OCI-LY3 (cell line): ENCODE measurements around the gene NUDT4.

Experiments used
- H2AFZ ChIP-seq: fragments of 200-600, 300-600 bp; shearing (Covaris generic); 2 replicates; pipeline ENCODE4 v1.6.0; 2014; ENCODE audit warnings: antibody characterized with exemption, low read depth, low read length
- H3K27ac ChIP-seq: fragments of 200-600, 300-600 bp; sonication (generic); 2 replicates; pipeline ENCODE4 v1.5.1; 2014; ENCODE audit warnings: mild to moderate bottlenecking, low read length, moderate library complexity, mixed read lengths
- H3K27me3 ChIP-seq: fragments of 200-600, 300-600 bp; sonication (generic); 2 replicates; pipeline ENCODE4 v1.6.1; 2014; ENCODE audit warnings: low read depth, low read length, mixed read lengths
- H3K36me3 ChIP-seq: fragments of 200-600, 300-600 bp; sonication (generic); replicated peaks from 2 replicates; pipeline ENCODE3; 2014; ENCODE audit warnings: low read depth, low read length, mixed read lengths
- H3K4me1 ChIP-seq: fragments of 300-600, 200-600 bp; sonication (generic); 2 replicates; pipeline ENCODE4 v1.6.1; 2014; ENCODE audit warnings: low read length, mixed read lengths
- H3K4me2 ChIP-seq: fragments of 200-600, 300-600 bp; sonication (generic); 2 replicates; pipeline ENCODE4 v1.6.1; 2014; ENCODE audit warnings: low read length, mixed read lengths
- H3K4me3 ChIP-seq: fragments of 300-600, 200-600 bp; sonication (generic); 2 replicates; pipeline ENCODE4 v1.5.1; 2014; ENCODE audit warnings: antibody characterized with exemption, mild to moderate bottlenecking, low read length, moderate library complexity
- H3K79me2 ChIP-seq: fragments of 300-600, 200-600 bp; shearing (Covaris generic); 2 replicates; pipeline ENCODE4 v1.6.1; 2014; ENCODE audit warnings: mild to moderate bottlenecking, low read length, mixed read lengths
- H3K9ac ChIP-seq: fragments of 300-600, 200-600 bp; shearing (Covaris generic); 2 replicates; pipeline ENCODE4 v1.6.0; 2014; ENCODE audit warnings: mild to moderate bottlenecking, low read length, moderate library complexity
- H3K9me3 ChIP-seq: fragments of 200-600, 300-600 bp; shearing (Covaris generic); 2 replicates; pipeline ENCODE4 v1.6.1; 2014; ENCODE audit warnings: low read length, mixed read lengths; ENCODE audit not compliant: insufficient read depth
- H4K20me1 ChIP-seq: fragments of 200-600, 300-600 bp; sonication (generic); 2 replicates; pipeline ENCODE4 v1.6.1; 2016; ENCODE audit warnings: low read length, mixed read lengths; ENCODE audit not compliant: insufficient read depth
- EZH2phosphoT487 ChIP-seq: fragments of 200-600 bp; shearing (Covaris generic); IDR thresholded peaks from 2 replicates; pipeline ENCODE4 v1.6.1; 2018; ENCODE audit warnings: antibody characterized with exemption, mixed run types, low read depth
- TF ChIP-seq, protein P1 (sequence below): fragments of 200-600, 300-600 bp; sonication (generic); IDR thresholded peaks from 2 replicates; pipeline ENCODE4 v1.5.1; 2014; ENCODE audit warnings: antibody characterized with exemption, low read length, low read depth

Gene NUDT4

DNA sequence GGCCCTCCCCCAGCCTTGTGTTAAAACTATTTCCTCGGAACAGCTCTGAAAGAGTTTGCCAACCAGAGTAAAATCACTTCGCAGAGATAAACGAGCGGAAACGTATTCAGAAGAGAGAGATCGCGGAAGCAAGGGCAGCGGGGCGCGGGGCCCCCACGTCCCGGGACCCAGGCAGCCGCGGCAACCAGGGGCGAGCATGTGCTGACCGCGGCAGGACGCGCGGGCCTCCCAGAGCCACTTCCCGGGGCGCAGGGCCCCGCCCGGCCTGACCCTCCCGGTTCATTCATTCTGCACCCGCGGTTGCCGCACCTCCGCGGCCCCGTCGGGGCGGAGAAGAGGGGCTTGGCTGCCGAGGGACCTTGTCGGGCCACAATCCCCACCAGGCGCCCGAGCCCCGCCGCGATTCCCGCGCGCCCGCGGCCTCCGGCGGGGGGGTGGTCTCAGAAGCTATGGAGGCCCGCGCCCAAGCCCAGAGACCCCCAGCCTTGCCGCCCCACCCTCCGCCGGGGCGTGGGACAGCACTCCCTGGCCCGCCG lies 63.4 kb downstream of the NUDT4 start:
- H3K4me2 ChIP-seq, result peak overlapping the region; percentile 93
- no peaks in the 10 kb centered on the region for H3K9me3 ChIP-seq
- H3K9ac ChIP-seq, result peak overlapping the region; percentile 96
- no peaks in the 10 kb centered on the region for H3K27me3 ChIP-seq
- TF ChIP-seq, protein P1, sequence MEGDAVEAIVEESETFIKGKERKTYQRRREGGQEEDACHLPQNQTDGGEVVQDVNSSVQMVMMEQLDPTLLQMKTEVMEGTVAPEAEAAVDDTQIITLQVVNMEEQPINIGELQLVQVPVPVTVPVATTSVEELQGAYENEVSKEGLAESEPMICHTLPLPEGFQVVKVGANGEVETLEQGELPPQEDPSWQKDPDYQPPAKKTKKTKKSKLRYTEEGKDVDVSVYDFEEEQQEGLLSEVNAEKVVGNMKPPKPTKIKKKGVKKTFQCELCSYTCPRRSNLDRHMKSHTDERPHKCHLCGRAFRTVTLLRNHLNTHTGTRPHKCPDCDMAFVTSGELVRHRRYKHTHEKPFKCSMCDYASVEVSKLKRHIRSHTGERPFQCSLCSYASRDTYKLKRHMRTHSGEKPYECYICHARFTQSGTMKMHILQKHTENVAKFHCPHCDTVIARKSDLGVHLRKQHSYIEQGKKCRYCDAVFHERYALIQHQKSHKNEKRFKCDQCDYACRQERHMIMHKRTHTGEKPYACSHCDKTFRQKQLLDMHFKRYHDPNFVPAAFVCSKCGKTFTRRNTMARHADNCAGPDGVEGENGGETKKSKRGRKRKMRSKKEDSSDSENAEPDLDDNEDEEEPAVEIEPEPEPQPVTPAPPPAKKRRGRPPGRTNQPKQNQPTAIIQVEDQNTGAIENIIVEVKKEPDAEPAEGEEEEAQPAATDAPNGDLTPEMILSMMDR, result no peak
- no peak overlapping the region for H2AFZ ChIP-seq
- no peaks in the 10 kb centered on the region for H3K36me3 ChIP-seq
- H3K4me3 ChIP-seq, result peak overlapping the region; percentile 96
- H3K4me1 ChIP-seq, result peaks cover 58% of the 10 kb centered on the region
- peak overlapping the region; percentile 69 for H3K27ac ChIP-seq
- peaks cover 65% of the 10 kb centered on the region for H3K79me2 ChIP-seq
- peaks cover 48% of the 10 kb centered on the region for H4K20me1 ChIP-seq

DNA sequence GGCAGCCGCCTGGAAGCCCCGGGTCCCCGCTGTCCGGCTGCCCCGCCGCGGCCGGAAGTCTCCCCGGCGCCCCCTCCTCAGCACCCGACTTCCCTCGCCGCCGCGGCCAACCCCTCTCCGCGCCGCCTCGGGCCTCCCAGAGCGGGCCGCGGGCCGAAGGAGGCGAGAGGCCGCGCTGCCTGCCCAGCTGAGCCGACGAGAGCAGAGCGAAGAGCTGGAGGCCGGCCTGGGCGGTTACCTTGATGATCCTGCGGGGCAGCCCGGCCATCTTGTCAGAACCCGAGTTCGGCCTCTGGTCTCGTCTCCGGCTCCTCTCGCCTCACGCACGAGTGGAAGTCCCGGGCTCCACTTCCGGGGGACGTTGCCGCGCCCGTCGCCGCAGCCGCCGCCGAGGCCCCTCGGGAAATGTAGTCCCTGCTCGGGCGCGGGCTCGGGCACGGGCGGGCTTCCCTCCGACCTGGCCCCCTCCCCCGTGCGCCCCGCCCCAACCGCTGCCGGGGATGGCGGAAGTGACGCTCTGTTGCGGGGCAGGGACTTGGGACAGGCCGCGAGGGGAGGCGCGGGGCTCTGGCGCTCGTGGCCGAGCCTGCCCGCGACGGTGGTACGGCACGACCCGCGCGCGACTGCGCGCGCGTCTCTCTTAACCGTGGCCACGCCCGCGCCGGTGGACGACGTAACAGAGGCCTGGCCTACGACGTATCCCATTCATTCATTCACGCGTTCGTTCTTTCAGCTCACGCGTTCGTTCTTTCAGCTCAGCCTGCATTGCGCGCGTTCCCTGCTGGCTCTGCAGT lies 64.1 kb downstream of the NUDT4 start, which contains the start of gene UBE2N:
Gene UBE2N, minus strand, starts transcription at position 331 of the 794 bp plus-strand sequence. Its CDS starts 63 bp downstream, at position 268.
- Histone ChIP-seq H2AFZ (peak within 1 kb of the TSS; percentile 86), H3K27ac (peak within 1 kb of the TSS; percentile 69), H3K36me3 (no peaks in the 10 kb centered on the region), H4K20me1 (peaks cover 42% of the 10 kb centered on the region), H3K4me1 (peaks cover 51% of the 10 kb centered on the region), H3K4me3 (peak within 1 kb of the TSS; percentile 96), H3K9me3 (no peaks in the 10 kb centered on the region), H3K9ac (peak within 1 kb of the TSS; percentile 96), H3K27me3 (no peaks in the 10 kb centered on the region), H3K79me2 (peaks cover 59% of the 10 kb centered on the region), H3K4me2 (peak within 1 kb of the TSS; percentile 96)
- TF ChIP-seq EZH2phosphoT487, result no peak
- TF ChIP-seq, protein P1, result no peak

DNA sequence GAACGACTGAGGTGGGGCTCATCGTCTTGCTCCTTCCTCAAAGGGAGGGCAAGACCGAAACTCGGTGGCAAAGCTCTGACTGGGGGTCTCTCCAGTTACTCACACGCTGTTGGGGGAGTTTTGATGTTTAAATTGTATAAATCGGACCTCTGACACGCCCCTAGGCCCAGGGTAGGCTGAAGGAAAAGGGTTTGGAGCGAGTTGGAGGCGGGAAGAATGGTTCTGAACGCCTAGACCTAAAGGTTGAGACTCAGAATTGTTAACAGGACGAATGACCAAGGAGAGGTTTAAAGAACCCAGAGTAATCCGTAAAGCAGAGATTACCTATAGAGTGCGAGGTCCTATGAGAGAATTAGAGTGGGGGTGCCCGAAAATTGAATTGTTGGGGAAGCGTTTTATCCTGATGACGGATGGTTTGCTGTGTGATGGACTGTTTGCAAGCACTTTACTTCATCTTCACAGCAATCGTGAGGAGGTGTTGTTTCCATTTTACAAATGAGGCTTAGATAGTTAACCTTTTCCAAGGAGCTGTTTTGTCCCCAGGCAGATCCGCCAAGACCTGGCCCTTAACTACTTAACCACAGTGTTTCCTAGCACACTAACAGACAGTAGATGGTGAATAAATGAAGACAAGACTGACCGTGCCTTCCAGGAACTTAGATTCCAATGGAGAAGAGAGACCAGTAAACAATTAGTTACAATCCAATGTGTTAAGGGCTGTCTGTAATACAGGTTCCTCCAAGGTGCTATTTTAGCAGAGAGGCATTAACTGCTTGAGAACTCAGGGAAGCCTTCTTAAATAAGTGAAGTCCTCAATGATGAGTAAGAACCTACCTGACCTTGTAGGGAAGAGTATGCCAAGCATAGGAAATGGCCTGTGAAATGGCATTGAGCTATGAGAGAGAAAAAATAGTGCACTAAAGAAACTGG lies 65.0 kb downstream of the NUDT4 start:
- peak overlapping the region; percentile 86 for H2AFZ ChIP-seq
- no peaks in the 10 kb centered on the region for H3K36me3 ChIP-seq
- H3K4me2 ChIP-seq, result peak overlapping the region; percentile 96
- no peaks in the 10 kb centered on the region for H3K27me3 ChIP-seq
- no peak for TF ChIP-seq EZH2phosphoT487
- TF ChIP-seq, protein P1, result no peak
- H3K4me1 ChIP-seq, result peaks cover 45% of the 10 kb centered on the region
- H3K9me3 ChIP-seq, result no peaks in the 10 kb centered on the region
- H3K27ac ChIP-seq, result peak overlapping the region; percentile 69
- H3K9ac ChIP-seq, result peak overlapping the region; percentile 96
- peaks cover 33% of the 10 kb centered on the region for H4K20me1 ChIP-seq
- peaks cover 50% of the 10 kb centered on the region for H3K79me2 ChIP-seq
- H3K4me3 ChIP-seq, result peak overlapping the region; percentile 96

DNA sequence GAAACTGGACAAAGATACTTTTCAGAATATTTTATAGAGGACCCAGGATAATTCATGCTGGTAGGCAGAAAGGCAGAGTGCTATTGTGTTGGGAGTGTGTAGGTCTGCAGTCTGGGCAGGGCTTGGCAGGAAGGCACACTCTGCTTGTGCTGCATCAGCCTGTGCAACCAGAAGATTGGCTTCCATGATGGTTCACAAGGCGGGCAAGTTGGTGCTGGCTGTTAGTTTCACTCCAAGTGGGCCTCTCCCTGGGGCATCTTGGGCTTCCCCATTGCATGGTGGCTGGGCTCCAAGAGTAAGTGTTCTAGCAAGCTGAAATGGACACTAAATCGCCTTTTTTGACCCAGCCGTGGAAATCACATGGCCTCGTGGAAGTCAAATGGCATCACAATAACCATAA lies 65.9 kb downstream of the NUDT4 start:
- H3K4me1 ChIP-seq, result peaks cover 42% of the 10 kb centered on the region
- H3K4me3 ChIP-seq, result no peak overlapping the region
- H3K36me3 ChIP-seq, result no peaks in the 10 kb centered on the region
- no peak overlapping the region for H2AFZ ChIP-seq
- H4K20me1 ChIP-seq, result peaks cover 24% of the 10 kb centered on the region
- no peak overlapping the region for H3K27ac ChIP-seq
- H3K79me2 ChIP-seq, result peaks cover 41% of the 10 kb centered on the region
- no peak overlapping the region for H3K9ac ChIP-seq
- H3K27me3 ChIP-seq, result no peaks in the 10 kb centered on the region
- TF ChIP-seq, protein P1, result no peak
- TF ChIP-seq EZH2phosphoT487, result no peak
- 0 out of 2 replicates have a peak overlapping the region, but pooled peaks have one; percentile 96 for H3K4me2 ChIP-seq
- H3K9me3 ChIP-seq, result no peaks in the 10 kb centered on the region
